Tongue (tissue), 2 donors: ENCODE results near the gene PIGN. TPM values are rescaled to one million over a fixed set of nuclear protein-coding genes. Genes with fewer than 3 reads are reported as not detected.
"Not testable (repeated sequence)": the region's sequence is repeated elsewhere in the genome, so short reads cannot be mapped to it uniquely, and the experiment has no call there.

ENCODE experiments used
- DNase-seq: peaks from one replicate; pipeline ENCODE4 v3.0.0-alpha.2; 2015
- total RNA-seq: library from RNA; depleted of rRNA; stranded (reverse); fragments of >200 nt; gene quantifications from one replicate; pipeline ENCODE4 v1.2.3, GENCODE V29; 2014

Gene PIGN
- total RNA-seq, 1 donor from 2014 or later: 58.5 TPM

DNA sequence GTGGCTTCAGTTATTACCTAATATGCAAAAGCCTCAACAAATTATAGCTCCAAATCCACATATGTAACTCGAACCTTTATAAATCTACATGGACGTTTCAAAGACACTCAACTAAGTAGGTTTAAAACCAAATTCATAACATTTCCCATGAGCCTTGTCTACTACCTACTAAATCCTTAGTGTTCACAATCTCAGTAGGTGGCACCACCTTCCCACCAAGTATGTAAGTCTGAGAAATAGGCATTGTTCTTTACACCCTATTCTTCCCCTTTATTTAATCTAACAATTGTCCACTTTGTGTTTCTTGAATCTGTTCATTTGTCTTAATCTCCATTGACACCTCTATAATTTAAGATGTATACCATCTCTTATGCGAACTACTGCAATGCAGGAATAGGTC is 4.6 kb downstream of the PIGN start:
- no peak for DNase-seq

DNA sequence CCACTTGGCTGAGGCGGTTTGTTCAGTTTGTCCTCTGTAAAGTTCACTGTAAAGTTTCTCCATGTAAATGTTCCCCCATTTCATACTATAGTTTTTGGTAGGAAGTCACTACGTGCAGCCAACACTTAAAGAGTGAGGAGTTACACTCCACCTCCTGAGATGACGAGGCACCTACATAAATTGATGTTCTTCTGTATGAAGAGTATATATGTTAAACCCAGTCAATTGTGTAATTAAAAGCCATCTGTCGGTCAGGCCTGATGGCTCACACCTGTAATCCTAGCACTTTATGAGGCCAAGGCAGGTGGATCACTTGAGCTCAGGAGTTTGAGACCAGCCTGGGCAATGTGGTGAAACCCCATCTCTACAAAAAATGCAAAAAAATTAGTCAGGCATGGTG is 7.6 kb downstream of the PIGN start:
- no peak for DNase-seq

DNA sequence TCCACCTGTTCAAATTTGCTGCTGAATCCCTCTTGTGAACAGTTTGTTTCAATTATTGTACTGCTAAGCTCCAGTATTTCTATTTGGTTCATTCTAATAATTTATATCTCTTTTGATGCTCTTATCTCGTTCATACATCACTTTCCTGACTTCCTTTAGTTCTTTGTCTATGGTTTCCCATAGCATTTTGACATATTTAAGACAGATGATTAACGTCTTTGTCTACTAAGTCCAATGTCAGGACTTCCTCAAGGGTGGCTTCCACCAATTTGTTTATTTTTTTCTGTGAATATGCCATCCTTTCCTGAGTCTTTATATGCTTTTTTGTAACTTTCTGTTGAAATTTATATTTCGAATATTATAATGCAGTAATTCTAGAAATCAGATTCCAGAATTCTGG is 9.6 kb downstream of the PIGN start:
- DNase-seq: no peak

DNA sequence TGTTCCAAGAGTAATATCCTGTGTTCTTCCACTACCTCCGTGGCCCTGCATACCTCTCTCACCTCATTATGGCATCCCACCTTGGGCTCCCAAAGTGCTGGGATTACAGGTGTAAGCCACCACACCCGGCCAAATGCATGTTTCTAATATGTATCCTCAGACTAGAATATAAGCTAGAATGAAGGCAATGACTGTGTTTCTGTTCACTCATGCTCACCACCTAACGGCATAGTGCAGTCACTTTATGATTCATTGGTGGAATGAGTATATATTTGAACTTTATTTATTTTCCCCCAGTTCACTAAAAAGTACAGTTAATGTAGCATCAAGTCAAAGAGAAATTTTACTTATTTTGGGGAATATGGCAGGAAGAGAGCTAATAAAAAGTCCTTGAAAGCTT is 11.3 kb downstream of the PIGN start:
- no peak for DNase-seq

DNA sequence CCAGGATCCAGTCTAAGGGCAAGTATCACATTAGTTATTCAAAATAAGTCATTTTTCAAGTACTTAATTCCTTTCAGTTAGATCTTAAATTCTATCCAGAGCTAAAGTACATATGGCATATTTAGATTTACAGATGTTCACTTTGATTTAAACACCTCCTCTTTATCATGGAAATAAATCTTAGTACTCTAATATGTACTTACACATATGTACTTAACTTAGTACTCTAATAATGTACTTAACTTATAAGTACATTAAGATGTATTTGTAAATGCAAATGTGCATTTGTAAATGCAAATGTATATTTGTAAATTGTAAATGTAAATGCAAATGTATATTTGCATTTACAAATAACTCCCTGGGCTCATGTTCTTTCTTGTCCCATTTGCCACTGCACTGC is 14.6 kb downstream of the PIGN start:
- DNase-seq: no peak

DNA sequence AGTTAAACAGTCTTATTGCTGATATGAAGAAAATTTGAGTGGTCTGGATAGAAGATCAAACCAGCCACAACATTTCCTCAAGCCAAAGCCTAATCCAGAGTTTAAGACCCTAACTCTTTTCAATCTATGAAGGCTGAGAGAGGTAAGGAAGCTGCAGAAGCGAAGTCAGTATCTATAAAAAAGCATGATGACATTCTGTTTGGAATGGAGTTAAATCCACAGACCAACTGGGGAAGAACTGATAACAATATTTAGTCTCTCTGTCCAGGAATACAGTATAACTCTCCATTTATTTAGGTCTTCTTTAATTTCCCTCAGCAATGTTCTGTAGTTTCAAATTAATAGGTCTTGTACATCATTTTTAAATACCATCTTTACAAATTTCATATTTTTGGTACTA is 16.0 kb downstream of the PIGN start:
- no peak for DNase-seq

DNA sequence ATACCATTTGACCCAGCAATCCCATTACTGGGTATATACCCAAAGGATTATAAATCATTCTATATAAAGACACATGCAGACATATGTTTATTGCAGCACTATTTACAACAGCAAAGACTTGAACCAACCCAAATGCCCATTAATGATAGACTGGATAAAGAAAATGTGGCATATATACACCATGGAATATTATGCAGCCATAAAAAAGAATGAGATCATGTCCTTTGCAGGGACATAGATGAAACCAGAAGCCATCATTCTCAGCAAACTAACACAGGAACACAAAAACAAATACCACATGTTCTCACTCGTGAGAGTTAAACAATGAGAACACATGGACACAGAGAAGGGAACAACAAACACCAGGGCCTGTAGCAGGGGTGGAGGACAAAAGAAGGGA is 20.3 kb downstream of the PIGN start:
- DNase-seq: not testable (repeated sequence)

DNA sequence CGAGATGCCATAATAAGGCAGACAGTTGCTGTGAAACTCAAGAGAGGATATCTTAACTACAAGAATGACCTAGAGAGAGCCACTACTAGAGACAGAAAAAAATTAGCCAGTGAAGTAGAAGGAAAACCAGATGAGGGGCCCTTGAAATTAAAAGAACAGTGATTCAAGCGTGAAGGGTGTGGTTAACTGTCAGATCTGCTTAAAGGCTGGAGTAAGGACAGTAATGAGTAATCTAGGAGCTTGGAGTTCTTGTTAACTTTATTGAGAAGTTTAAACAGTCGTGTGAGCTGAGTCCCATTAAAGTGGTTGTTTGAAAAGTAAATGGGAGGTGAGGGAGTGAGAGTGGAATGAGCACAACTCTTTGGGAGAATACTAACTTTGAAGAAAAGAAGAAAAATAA is 21.3 kb downstream of the PIGN start:
- DNase-seq: no peak

DNA sequence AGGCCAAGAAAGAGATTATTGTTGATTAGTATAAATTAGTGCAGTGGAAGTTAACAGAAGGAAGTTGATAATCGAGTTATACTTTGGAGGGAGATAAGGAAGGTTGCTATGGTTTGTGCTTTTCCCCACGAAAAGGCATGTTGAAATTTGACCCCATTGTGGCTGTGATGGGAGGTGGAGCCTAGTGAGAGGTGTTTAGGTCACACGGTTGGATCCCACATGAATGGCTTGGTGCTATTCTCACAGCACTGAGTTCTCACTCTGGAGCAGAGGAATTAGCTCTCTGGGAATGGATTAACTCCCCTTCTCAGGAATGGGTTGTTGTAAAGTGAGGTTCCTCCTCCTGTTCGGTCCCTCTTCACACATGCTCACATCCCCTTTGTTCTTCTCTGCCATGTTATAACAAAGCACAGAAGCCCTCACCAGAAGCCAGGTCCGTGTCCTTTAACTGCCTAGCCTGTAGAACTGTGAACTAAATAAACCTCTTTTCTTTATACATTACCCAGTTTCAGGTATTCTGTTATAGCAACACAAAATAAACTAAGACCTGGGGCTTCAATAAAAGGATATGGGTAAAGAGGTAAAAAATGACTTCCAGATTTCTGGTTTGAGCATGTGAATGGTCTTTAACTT is 21.9 kb downstream of the PIGN start:
- no peak for DNase-seq

DNA sequence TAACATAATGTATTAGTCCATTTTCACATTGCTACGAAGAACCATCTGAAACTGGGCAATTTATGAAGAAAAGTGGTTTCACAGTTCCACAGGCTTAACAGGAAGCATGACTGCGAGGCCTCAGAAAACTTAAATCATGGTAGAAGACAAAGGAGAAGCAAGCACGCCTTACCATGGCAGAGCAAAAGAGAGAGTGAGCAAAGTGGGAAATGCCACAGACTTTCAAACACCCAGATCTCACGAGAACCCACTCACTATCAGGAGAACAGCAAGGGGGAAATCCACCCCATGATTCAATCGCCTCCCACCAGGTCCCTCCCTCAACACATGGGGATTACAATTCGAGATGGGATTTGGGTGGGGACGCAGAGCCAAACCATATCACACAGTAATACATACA is 22.5 kb downstream of the PIGN start:
- DNase-seq: no peak

DNA sequence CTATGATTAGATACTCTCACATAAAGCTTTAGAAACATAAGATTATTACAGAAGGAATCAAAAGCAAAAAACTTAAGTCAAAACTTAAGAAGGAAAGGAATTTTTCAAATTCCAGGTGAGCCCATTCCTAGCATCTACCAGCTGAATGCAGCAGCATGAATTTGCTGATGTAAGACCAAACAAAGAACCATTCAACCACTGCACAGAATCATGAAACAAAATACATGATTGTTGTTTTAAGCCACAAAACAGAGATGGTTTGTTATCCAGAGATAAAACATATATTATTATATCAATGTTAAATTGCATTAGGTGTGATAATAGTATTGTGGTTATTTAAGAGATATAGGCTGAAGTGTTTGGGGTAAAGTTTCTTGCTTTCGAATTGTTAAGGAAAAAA is 29.0 kb downstream of the PIGN start:
- DNase-seq: no peak

DNA sequence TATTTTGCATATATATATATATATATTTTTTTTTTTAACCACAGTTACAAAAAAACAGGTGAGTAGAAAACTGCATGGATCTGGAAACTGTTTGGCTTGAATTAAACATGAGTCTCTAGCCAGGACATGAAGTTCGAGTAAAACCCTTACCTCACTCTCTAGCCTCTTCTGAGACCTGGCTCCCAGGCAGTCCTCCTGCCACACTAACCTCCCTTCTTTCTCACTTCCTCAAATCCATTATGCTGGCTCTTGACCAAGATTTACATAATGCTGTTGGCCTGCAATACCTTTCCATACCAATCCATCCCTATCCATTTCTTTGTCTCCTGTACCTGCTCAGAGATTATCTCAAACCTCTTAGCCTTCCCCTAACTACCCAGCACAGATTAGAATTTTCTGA is 34.0 kb downstream of the PIGN start:
- DNase-seq: no peak

DNA sequence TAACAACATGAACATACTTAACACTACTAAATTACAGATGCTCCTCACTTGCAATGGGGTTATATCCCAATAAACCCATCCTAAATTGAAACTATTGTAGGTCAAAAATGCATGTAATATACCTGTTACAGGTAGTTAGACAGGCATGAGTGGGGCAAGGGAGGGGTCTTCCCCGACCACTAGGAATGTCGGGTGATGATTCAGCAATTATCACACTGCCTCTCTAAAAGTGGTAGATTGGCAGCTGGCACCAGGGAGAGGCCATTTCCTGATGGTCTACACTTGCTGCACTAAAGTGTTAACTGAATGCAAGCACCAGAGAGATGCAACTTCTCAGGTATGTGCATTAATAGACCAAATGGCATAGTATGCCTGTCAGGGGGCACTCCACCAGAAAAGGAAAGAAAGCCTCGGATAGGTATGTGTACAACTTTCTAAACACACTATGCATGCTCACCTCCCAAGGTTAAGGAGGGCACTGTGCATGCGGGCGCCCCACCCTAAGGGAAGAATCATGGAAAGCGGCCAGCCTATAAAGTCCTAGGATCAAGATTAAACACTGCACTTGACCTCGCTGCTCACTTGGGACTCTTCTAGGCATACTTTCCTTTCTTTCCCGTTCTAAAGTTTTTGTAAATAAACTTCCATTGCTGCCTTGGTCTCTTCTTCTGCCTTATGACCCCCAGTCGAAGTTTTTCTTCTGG is 35.6 kb downstream of the PIGN start:
- no peak for DNase-seq

DNA sequence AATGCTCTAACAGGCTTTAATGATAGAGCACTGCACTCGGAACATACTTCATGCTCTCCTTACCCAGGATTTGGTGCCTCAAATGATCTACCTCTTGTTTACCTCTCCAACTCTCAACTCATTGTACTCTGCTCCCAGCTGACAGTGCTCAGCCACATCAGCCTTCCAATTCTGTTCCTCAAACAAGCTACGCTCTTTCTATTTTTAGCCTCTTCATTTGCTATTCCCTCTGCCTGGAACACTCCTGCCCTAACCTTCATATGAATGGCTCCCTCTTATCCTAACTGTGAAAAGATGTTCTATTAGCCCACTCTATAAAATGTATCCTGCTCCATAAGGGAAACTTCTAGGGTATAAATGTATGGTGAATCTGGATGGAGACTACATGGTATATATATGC is 42.5 kb downstream of the PIGN start:
- DNase-seq: no peak

DNA sequence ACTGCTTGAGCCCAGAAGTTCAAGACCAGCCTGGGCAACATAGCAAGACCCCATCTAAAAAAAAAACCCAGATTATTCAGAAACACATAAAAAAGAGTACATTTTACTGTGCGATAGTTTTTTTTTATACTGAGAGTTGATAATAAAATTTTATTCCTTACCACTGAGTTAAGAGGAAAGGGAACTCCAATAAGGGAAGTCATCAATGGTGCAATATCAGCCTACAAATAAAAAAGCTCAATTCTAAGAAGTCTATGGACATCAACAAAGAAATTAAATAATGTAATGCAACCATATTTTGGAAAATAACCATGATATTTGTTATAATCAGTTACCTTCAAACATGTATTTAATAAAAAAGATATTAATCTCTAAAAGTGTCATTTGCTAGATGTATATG is 46.6 kb downstream of the PIGN start:
- no peak for DNase-seq

DNA sequence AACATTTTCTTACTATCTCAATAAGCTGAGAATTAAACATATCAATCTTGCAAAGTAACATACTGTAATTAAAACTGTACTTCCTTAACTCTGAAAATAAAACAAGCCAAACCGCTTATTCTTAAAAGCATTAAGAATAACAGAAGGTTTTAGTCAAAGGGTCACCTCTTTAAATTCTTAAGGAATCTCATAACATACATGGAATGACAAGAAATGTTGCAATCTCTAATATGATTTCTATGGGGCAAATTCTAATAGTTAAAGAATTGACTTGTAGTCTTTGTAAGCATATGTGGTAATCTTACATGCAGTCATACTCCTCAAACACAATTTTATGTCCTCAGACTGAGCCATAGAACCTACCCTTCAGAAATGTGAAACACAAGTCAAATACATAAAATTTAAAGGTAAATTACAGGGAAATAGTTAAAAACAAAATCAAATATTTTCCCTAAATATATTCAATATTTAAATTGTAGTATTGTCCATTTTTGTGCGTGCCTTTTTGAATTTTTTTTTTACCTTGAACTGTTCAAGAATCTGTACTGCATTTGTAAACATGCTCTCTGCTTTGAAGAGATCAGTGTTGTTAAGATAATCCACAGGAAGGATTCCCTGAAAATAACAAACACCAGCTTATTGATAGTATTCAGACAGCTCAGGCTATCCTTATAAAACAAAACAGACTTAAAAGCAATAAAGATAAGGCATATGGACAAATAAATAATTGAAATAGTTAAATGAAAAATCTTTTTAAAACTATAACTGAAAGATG is 48.2 kb downstream of the PIGN start:
- no peak for DNase-seq

DNA sequence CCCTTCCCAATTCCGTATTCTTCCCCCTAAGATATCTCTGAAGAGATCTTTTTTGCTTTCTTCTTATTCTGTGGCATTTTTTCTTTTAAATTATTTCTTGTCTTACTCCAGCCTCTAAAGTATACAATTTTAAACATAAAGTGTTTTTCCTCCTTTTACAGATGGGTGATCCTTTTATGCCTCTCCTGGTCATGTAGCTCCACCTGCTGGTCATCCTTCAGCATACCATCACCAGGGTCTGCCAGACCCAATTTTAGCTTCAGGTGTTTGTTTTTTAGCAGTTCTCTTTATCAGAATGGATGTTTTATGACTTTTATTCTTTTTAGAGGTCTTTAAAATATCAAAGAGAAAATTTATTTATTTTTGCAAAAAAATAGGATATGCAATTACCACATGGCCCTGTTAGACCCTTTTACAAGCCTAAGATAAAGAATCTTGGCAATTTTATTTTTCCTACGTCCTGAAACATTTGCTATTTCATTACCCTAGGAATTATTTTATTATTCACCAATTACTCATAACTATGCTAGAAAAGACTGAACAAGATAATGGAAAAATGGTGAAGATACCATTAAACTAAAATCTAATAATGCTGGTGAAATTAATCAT is 55.5 kb downstream of the PIGN start:
- peak; percentile 85 for DNase-seq

DNA sequence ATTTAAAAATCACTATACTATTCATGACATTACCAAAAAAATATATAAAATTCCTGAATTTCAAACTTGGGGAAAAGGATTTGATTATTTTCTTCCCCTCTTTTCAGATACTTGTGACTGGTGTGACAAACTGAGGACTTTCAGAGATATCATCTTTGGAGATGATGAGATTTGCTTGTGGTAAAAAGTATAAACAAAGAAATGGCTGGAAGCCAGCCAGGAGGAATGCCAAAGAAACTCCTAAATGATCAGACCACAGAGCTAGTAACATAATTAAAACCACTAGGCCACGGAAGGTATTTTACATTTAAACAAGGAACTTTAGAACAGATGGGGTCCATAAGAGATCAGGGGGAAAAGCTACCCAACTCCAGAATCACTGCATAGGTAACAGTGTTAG is 58.7 kb downstream of the PIGN start:
- DNase-seq: no peak

DNA sequence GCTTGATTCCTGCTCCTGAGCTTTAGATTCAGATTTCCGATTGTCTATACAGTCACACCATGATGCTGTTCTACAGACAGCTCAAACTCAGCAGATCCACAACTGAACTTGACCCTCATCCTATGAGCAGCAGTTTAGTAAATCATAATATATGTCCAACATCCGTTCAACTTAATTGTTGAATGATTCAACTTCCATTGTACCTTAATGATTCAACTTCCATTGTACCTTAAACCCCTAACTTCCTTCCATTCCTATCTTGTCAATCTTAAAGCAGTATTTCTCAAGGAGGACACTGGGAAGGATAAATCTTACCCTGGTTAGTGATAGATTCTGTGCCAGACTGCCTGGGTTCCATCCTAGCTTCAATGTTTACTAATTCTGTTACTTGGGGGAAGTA is 60.1 kb downstream of the PIGN start:
- no peak for DNase-seq

DNA sequence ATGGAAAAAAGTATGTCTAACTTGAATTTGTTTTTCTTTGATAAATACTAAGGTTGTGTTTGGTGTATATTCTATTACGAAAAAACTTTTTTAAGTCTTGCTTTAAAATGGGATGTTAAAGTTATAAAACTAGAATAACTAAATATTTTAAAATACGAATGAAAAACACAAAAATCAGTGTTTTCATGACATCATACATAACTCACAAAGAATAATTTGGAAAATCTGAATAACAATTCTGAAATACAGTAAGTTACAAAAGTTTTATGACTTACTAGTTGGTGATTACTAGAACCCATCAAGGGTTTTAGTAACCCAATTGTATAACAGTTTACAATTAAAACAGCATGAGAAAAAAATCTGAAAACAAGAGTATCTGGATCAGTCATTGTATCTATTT is 61.2 kb downstream of the PIGN start:
- no peak for DNase-seq

DNA sequence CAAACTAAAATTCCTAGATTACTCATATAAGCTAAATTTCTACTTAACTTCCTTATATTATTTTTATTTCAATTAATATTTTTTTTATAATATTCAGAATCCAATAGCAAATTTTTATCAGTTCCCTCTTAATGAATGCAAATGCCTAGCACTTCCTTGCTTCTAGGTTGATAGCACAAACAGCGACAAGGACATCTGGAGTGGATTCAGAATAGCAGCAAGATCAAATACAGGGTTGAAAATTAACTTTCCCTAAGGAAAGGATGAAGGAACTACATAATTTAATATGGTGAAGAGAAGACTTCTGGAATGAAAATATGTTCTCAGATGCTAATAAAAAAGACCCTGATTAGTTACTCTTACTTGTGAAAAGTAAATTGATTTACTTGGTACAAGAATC is 64.5 kb downstream of the PIGN start:
- no peak for DNase-seq

DNA sequence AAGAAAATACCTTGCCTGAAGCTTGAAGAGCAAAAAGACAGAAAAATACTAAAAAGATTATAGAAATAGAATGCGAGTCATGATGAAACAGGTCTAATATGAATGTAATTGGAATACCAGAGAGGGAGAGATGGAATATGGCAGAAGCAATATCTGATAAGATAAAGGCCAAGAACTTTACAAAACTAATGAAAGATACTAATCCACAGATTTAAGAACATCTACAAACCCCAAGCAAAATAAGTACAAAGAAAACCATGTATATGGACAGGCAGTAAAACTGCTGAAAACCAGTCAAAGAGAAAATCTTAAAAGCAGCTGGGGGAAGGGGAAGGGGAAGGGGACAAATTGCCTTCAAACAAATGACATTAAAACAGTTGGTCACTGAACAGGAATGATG is 67.0 kb downstream of the PIGN start:
- no peak for DNase-seq

DNA sequence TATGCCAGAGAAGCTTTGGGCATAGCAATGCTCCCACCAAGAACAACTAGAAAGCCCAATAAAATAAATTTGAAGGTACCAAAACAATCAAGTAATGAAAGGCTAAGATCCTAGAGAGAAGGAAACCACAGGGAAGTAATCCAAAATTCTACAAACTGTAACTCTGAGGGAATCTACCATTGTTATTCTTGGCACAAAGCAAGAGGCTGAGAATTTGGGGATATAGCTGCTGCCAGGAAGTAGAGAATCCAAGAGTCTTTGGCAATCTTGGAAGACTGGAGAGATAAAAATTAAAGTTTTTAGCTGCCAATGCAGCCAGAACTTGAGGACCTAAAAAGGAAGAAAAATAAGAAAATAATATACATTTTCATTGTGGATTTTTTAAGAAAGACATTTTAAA is 68.5 kb downstream of the PIGN start:
- DNase-seq: peak; percentile 28
